ENCODE results near the gene IDH3B.

Gene IDH3B

DNA sequence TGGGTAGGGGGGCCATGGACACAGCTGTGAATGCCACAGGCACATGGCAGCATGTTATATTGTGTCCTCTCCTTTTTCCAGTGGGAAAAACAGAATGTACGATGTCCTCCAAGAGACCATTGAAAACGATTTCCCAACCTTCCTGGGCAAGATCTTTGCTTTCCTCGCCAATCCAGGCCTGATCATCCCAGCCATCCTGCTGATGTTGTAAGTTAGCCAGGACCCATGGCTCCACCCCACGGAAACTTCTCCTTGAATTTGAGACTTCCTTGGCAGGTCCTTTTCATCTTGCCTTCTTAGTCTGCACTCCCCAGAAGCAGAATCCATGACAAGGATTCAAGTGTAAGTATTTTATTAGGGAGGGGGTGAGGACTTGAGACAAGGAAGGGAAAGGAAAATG lies 39.8 kb downstream of the IDH3B start:
- no peak for DNase-seq (ENCODE audit: low read depth in 4 of 4, low spot score in 1 of 4)

DNA sequence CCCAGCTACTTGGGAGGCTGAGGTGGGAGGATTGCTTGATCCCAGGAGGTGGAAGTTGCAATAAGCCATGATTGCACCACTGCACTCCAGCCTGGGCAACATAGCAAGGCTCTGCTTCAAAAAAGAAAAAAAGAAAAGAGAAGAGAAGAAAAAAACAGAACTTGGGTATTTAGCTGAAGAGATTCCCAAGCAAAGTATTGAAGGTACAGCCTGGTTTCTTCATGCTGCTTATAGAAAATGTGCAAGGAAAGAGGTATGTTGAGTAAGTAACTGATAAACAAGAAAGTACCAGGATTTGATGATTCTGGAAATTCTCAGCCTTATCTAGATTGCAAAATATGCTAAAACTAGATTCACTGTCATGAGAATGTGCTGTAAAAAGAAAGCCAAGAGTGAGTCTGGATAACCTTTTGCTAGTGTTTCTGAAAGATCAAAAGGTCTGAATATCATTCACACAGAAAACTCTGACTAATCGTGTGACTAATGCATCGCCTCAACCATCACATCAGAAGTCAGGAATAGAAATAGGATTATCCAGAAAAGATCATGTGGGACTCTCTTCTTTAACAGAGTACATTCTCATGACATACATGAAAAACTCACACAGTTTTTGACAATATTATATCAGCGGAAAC lies 43.9 kb downstream of the IDH3B start:
- DNase-seq (ENCODE audit: low read depth in 4 of 4, low spot score in 1 of 4): no peak

DNA sequence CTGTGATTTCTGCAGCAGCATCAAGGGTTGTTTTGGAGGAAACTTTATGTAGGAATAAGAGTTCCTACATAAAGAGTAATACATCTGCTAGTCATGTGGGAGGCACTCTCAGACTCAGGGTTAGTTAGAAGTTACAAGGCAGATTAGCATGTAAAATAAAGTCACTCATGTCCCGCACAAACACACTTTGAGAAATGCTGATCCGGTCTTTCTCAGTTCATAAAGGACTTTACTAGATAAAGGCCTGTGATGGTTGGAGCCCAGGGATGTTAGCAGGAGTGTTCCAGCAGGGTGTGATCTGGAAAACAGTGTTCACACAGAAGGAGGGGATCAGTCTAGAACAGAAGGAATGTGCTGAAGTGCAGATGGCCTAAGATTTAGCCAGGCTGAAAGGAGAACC lies 44.7 kb downstream of the IDH3B start:
- DNase-seq (ENCODE audit: low read depth in 4 of 4, low spot score in 1 of 4): no peak

DNA sequence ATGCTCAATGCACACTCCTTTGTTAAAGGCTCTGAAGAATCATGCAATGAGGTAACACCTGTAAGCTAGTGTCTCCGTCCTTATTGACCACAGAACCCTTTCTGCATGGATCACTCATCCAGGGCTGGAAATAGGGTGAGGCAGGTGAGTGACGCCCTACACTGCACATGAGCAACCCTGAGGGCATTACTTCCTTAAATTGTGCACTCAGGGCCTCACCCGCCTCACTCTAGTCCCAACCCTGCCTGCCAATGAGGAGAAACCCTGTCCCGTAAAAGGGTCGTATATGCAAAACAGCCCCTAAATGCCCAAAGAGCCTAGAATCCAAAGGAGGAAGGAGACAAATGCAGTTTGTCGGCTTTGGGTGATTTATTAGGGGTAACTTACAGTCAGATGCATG lies 45.2 kb downstream of the IDH3B start:
- no peak for DNase-seq (ENCODE audit: low read depth in 4 of 4, low spot score in 1 of 4)

DNA sequence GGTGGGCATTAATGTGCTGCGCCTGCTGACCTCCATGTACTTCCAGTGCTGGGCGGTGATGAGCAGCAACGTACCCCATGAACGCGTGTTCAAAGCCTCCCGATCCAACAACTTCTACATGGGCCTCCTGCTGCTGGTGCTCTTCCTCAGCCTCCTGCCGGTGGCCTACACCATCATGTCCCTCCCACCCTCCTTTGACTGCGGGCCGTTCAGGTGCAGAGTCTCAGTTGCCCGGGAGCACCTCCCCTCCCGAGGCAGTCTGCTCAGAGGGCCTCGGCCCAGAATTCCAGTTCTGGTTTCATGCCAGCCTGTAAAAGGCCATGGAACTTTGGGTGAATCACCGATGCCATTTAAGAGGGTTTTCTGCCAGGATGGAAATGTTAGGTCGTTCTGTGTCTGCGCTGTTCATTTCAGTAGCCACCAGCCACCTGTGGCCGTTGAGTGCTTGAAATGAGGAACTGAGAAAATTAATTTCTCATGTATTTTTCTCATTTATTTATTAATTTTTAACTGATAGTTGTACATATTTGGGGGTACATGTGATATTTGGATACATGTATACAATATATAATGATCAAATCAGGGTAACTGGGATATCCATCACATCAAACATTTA lies 46.8 kb downstream of the IDH3B start:
- DNase-seq (ENCODE audit: low read depth in 4 of 4, low spot score in 1 of 4): no peak

DNA sequence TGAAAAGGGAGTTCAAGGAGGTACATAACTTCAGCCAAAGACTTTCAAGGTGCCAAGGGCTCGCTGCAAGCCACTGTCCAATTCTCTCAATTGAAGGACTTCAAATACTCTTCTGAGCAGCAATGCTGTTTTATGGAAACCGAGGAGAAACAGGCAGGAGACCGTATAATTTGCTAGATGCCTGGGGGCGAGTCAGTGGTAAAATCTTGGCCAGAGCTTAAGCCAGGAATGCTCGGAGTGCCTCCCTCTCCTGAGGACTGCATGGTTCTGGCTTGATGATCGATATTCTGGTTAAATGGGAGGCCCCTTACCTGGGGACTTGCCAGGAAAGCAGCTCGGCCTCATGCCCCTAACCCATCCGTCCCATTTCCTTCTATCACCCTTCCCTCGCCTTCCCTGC lies 47.4 kb downstream of the IDH3B start:
- no peak for DNase-seq (ENCODE audit: low read depth in 4 of 4, low spot score in 1 of 4)

DNA sequence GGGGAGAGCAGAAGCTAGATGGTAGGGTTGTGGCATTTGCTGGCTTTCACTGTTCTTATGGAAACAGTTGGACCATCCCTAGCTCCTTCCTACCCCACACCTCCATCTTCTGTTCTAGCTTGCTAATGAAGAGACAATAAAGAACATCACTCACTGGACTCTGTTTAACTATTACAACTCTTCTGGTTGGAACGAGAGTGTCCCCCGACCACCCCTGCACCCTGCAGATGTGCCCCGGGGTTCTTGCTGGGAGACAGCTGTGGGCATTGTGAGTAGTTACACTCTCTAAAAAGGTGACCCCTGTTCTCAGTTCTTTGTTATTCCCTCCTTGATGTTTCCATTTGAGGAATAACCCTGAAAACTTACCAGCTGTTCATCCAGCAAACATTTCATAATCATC lies 51.9 kb downstream of the IDH3B start:
- no peak for DNase-seq (ENCODE audit: low read depth in 4 of 4, low spot score in 1 of 4)

DNA sequence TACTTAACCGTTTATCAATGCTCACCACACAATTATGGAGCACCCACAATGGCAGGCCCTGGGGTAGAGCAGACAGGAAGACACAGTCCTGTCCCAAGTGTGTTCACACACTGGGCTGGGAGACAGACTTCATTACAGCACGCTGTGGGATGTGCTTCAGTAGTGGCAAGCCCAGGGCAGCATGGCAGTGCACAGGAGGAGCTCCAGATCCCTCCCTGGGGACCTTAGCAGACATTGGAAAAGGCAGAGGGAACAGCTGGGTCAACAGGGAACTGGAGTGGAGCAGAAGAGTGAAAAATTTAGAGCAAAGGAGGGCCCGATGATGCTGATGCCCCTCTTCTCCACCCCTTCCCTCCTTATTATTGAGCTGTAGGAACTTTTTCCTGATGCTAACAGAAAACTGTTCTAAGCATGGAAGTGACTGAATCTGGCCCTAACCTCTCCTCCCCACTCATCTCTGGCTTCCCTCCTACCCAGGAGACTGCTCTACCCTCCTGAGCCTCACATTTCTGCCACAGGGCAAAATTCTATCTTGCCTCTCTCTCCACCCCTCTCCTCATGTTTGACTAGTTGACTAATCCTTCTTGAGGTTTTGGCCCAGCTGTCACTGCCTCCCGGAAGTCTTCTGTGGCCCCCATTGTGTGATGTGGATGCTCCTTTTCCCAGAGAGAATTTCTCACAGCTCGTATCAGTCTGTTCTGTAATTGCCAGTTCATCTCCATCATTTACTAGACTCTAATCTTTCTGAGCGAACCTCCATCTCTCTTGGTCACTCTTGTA lies 52.9 kb downstream of the IDH3B start:
- DNase-seq (ENCODE audit: low read depth in 4 of 4, low spot score in 1 of 4): no peak

DNA sequence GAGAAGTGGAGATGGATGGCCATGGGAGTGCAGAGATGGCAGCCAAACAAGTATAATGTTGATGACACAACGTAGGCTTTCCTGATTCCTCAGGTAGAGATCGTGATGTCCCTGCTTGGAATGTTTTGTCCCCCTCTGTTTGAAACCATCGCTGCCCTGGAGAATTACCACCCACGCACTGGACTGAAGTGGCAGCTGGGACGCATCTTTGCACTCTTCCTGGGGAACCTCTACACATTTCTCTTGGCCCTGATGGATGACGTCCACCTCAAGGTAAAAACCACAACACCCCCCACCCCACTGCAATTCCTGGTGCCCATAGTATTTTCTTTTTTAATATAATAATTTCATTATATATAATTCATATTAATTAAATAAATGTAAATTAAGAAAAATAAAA lies 53.7 kb downstream of the IDH3B start:
- no peak for DNase-seq (ENCODE audit: low read depth in 4 of 4, low spot score in 1 of 4)

Data from stimulated activated CD4-positive, alpha-beta T cell treated with anti-CD3 and anti-CD28 coated beads, Interleukin-1b, Interleukin-23, amount 100 ng/mL, for 24 hours (primary cell).